OCI-M1 (cell line): Measurements from ENCODE around the gene XPC.

Source experiments
- DNase-seq: peaks from one replicate; lab custom pipeline; 2025; lab: John Stamatoyannopoulos, UW

The XPC gene

GRCh38 chr3:14206548-14207177 is 28.3 kb upstream of the XPC start:
- DNase-seq = peak; percentile 19

GRCh38 chr3:14204515-14205284 is 26.3 kb upstream of the XPC start:
- DNase-seq = peak; percentile 98

- DNase-seq = peak; percentile 92
Measured at GRCh38 chr3:14203521-14204079, 25.2 kb upstream of the XPC start.

- no peak for DNase-seq
Measured at GRCh38 chr3:14202874-14203520, 24.6 kb upstream of the XPC start.

- no peak for DNase-seq
Measured at GRCh38 chr3:14201940-14202684, 23.7 kb upstream of the XPC start.

- no peak for DNase-seq
Measured at GRCh38 chr3:14200841-14201240, 22.4 kb upstream of the XPC start.

GRCh38 chr3:14200276-14200675 is 21.9 kb upstream of the XPC start:
- DNase-seq = no peak

GRCh38 chr3:14199641-14200040 is 21.2 kb upstream of the XPC start:
- no peak for DNase-seq

GRCh38 chr3:14194865-14195264 is 16.5 kb upstream of the XPC start:
- DNase-seq = no peak

- DNase-seq = no peak
Measured at GRCh38 chr3:14188041-14188754, 9.8 kb upstream of the XPC start.

- DNase-seq = no peak
Measured at GRCh38 chr3:14186854-14187458, 8.6 kb upstream of the XPC start.

GRCh38 chr3:14183015-14183577 is 4.7 kb upstream of the XPC start:
- DNase-seq = no peak

- DNase-seq = no peak
Measured at GRCh38 chr3:14181253-14181652, 2.9 kb upstream of the XPC start.

GRCh38 chr3:14179795-14180194 is 1.4 kb upstream of the XPC start:
- no peak for DNase-seq

GRCh38 chr3:14179114-14179465 is 689 bp upstream of the XPC start:
- no peak for DNase-seq

GRCh38 chr3:14177580-14178246 is 688 bp downstream of the XPC start:
- DNase-seq = peak; percentile 68

GRCh38 chr3:14175383-14176037 is 2.9 kb downstream of the XPC start:
- DNase-seq = peak; percentile 87

- DNase-seq = peak; percentile 8
Measured at GRCh38 chr3:14174483-14174882, 3.9 kb downstream of the XPC start.

GRCh38 chr3:14172496-14172895 is 5.9 kb downstream of the XPC start:
- no peak for DNase-seq
